Hematopoietic multipotent progenitor cell treated with erythropoietin and hydrocortisone succinate and interleukin-3 and kit ligand, for 17 days (in vitro differentiated cells): Measurements from ENCODE around the gene CNTNAP2.

Experiments
- DNase-seq: peaks from one replicate; pipeline ENCODE4 v3.0.0-alpha.2; 2015; ENCODE audit warnings: low spot score

Gene CNTNAP2

DNA sequence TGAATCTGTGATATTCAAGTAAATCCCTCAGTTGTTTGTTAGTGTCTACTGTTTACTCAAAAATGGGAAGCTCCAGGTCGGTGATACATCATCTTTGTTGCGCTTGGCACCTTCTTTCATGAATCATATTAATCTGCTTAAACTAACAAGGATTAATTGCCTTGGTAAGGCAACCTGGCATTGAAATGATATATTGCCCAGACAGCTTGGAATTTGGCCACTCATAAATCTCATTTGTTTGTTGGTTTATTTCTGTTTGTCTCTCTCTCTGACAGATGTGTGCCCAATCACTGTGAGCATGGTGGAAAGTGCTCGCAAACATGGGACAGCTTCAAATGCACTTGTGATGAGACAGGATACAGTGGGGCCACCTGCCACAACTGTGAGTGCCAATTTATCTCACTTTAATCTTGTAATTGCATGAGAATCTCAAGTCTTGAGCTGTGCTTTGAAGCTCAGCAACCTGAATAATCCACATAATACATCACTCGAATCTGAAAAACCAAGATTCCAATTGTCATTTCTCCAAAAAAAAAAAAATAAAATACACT is 1369.1 kb downstream of the CNTNAP2 start:
- no peak for DNase-seq

DNA sequence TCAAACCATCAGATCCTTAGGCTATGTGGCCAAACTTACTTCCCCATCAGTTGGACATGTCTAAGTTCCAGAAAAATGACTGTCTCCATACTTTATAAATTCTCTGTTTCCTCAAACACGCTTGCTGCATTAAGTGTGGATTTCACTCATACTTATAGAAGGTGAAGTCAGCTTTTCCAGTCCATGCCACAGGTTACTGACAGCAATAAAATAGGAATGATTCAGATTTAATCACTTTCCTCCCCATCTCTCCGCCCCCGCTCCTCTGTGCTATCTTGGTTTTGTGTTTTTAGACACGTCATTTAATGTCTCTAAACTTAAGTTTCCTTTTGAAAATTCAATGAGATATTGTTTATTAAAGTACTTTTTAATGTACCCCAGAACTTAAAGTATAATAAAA is 1376.0 kb downstream of the CNTNAP2 start:
- DNase-seq, result no peak

DNA sequence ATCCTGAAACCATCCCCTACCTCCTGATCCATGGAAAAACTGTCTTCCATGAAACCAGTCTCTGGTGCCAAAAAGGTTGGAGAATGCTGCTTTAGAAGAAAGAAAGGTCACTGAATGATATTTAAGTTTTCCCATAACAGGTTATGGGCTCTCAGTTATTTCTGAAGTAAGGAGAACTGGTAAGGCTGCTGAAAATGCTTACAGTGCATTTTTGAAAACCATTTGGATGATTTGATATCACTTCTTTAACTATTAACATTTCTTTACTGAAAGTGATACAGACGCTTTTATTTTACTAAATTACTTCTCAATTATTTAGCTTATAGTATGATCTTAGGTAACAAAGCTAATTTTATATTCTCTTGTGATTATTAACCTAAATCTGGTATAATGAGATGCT is 1379.6 kb downstream of the CNTNAP2 start:
- DNase-seq, result no peak

DNA sequence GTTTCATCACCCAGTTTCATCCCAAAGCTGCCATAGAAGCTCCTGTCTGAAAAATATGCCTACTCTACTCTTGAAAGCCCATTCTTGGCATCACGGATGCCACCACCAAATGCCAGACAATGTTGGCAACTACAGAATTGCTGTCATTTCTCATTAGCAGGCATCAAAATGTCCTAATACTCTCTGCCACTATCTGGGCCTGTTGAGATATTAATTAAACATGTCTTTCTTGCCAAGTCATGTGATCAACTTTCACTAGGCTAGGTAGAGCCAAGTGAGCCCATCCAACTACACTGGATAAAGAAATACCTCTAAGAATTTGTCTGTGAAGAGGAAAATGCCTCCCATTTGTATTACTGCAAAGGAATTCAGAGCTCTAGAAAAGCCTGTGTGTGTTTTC is 1380.6 kb downstream of the CNTNAP2 start:
- DNase-seq, result no peak

DNA sequence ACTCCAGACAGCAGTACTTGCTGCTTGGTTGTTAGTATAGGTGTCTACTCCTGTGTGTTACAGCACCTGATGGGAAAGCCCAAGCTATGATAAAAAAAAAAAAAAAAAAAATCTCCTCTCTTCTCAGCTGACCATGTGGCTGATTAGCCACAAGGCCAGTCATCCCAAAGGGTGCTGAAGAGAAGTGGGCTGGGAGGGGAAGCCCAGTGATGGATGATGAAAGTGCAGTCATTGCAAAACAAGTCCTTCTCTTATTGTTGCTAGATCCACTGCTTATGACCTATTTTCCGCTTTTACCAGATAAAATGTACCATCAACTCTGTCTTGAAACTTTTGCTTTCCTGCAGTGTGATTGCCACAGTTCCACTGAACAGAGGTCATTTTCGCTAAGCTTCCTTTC is 1381.5 kb downstream of the CNTNAP2 start:
- DNase-seq, result no peak

DNA sequence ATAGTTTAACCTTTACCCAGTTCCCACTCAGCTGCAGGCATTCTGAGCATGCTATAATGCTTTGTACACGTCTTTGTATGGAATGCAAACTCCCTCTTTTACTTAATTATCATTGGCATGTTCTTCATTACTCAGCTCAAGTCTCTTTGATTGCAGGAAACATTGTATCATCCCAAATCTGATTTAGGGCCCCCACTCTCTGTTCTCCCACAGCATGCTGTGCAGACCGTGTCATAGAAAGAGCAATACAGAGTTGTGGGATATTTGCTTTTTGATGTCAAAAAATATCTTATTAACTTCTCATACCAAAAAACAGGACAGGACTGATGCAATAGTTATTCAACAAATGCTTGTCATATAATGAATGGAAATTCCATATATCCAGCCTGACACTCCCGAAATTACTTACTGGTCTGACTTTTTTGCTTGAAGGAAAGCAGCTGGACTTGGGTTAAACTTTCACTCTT is 1392.5 kb downstream of the CNTNAP2 start:
- no peak for DNase-seq

DNA sequence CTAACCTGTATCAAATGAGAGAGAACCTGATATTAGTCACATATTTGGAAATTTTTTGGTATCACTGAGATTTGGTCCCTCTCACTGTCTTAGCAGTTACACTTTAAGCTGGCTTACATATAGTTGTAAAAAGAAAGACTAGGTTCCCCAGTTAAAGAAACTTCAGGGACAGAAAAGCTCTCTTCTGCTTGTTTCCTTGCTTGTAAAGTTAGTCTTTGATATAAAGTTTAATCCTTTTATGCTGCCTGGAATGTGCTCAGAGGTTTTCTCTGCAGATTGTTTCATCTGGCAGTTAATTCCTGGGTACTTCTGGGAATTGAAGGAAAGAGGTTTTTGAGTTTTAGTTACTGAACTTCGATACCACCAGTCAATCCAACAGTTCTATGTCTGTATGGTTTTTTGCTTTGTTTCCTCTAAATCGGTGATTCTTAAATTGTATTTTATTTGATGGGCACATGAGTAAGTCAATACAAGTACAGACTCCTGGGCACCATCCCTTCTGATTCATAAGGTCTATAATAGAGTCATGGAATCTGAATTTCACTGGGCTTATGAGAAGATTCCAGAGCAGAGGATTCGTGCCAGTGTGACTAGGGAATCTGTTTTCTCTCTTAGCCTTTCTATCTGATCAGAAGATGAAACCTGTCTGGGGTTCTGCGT is 1393.1 kb downstream of the CNTNAP2 start:
- DNase-seq, result no peak

DNA sequence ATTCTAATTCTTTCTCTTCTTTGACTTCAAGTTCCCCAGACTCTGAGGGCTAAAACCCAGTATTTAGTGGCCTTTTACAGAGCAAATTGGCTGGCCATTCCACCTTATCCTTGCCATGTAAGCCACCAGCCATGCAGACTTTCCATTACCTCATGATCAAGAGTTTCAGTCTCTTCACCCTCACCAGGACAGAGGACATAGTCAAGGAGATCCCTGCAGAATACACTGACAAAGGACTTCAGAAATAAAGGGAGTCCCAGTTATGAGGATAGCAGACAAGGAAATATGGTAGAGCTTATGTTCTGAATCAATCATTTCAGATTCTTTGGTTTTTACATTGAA is 1393.6 kb downstream of the CNTNAP2 start:
- DNase-seq, result no peak

DNA sequence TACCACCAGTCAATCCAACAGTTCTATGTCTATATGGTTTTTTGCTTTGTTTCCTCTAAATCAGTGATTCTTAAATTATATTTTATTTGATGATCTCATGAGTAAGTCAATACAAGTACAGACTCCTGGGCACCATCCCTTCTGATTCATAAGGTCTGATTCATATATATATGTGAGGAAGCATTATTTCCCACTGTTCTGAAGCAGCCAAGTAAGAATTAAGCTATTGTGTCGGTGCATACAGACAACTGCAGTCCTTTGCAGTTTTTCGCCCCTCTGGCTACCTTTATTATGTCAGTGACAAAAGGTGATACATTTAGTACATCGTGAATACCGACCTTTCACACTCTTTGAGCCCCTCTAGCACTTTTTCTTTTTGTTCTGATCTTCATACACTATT is 1394.3 kb downstream of the CNTNAP2 start:
- DNase-seq, result no peak

DNA sequence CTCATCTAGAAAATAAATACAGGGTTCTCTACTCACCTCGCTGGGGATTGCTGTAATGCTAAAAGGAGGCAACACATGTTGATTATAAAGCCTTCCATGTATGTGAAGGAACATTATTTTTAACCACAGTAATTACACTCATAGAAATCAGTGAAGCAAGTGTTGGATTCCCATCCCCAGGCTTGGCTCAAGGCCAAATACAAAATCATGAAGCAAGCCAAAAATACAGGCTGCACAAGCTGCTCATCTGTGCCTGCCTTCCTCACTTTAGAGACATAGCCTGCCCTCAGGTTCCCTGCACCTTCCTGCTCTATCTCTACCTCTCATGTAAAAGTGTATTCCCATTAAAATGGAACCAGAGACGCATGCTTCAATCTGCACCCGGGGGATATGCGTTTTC is 1396.8 kb downstream of the CNTNAP2 start:
- DNase-seq, result no peak

DNA sequence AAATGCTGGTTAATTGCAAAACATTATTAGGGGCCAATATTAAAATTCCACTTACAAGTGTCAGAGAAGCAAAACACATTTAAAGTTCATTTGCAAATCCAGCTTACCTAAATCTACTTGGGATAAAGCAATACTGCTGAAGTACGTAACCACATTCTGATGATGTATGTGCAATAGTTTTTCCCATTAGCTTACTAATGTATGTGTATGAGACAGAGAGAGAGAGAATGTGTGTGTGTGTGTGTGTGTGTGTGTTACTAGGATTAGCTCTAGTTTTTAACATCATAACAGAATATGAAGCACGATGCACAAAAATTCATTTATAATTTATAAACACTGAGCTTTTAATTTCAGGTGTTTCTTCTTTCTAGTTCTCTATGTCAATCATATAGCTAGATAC is 1399.8 kb downstream of the CNTNAP2 start:
- DNase-seq, result no peak

DNA sequence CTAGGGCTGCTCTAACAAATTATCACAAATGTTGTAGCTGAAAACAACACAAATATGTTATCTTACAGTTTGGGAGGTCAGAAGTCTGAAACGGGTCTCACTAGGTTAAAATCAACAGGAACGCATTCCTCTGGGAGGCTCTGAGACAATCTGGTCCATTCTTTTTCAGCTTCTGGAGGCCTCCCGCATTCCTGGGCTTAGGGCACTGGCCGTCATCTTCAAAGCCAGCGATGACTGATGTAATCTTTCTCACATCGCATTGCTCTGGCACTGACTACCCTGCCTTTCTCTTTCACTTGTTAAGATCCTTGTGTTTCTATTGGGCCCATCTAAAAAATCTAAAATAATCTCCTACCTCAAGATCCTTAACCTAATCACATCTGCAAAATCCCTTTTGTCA is 1402.5 kb downstream of the CNTNAP2 start:
- no peak for DNase-seq

DNA sequence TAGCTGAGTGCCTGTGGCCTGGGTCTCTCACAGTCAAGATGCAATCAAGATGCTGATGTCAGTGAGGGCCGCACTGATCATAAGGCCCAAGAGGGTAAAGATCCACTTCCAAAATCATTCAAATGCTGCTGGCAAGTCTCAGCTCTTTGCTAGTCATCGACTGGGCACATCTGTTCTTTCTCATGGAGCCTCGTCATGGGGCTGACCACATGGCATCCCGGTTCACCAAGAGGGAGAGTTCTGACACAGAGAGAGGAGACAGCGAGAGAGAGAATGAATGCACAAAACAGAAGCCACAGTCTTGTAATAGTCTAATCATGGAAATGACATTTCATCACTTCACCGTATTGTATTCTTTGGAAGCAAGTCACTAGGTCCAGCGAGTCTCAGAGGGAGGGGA is 1406.5 kb downstream of the CNTNAP2 start:
- no peak for DNase-seq

DNA sequence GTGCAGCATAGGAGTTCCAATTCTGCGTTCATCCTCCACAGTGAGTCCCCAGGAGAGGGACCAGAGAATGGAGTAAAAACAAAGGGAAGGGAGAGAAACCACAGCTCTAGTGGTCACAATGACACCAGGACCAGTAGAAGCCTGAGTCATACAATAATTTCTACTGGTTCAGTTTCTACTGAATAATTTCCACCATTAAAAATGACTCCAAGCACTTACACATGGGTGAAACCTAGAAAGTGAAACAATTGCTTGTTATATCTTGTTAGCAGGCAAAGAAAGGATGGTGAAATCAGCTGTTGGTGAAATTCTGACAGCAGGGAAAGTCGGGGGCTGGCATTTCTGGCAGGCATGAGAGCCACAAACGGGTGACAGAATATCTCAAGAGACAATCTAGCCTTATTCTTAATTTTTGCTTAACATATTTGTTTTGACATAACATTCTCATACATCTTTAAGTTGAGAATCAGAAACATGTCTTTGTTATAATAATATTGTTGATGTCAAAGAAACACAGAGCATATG is 1408.2 kb downstream of the CNTNAP2 start:
- DNase-seq, result no peak

DNA sequence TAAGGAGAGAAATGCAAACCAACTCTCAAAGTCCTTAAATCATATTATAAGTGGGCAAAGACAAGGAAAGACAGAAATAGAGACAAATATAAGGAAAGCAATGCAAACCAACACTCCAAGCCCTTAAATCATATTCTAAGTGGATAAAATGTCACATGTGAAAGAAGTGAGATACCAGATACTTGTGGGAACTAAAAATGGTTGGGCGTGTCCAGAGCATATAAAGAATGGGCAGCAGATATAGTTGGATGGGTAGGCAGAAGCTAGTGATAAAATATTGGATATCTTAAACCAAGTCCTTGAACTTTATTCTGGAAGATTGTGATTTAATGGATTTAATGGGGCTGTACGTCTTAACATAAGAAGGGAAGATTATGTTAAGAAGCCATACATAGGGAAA is 1408.7 kb downstream of the CNTNAP2 start:
- DNase-seq, result no peak

DNA sequence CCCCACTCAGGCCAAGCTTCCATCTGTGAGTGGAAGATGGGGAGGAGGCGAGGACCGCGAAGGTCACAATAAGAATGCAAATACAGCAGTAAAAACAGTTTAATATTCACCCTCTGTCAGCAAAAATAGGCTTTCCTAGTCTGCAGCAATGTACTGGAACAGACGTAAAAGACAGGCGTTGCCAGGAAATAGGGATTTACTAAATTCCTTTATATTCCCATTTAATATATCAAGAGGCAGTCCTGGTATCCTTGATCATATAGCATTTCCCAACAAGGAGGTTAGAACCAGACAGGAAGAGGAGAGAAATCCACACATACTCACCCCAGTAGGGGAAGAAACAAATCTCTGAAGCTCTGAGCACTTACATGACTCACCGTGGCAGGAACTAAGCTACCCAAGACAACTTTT is 1419.1 kb downstream of the CNTNAP2 start:
- no peak for DNase-seq

DNA sequence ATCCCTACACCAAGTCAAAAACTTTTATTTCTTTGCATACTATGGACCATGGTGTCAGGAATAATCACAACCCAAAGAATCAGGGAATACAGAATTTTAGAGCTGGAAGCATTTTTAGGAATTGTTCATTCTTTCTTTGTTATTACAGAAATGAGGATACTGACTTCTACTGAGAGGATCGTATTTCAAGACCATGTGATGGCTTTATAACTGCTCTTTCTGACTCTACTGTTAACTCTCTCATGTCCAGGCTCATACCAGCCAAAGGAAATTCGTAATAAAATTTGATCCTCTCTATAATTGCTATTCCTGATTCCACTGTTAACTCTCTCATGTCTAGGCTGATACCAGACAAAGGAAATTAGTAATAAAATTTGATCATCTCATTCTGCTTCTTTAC is 1423.1 kb downstream of the CNTNAP2 start:
- no peak for DNase-seq

DNA sequence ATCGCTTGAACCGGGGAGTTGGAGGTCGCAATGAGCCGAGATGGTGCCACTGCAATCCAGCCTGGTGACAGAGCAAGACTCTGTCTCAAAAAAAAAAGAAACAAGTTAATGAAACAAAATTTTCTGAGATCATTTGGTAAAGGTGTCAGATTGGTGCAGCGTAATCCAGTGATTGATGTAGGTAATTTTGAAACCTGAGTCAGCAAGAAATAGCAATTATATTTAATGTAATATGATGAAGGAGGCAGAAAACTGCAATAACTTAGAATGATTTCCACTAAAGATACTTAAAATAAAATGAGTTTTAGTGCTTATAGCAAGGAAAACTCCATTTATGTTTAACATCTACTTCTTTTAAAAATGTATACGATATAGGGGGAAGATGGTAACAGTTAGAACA is 1424.1 kb downstream of the CNTNAP2 start:
- no peak for DNase-seq

DNA sequence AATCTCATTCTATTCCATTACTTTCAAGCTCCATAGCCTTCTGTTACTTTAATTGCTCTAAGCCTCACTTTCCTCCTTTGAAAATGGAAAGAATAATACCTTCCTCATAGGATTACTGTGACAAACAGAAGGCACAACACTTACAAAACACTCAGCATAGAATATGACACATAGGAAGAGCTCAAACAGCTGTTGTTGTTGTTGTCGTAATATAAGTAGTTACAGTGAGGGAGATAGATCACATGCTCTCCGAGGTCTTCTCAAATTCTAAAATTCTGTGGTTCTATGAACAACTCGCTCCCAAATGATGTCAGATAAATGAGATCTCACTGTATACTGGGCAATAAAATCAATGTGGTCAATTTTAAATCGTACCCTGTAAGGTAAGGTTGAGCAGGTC is 1424.7 kb downstream of the CNTNAP2 start:
- DNase-seq, result no peak

DNA sequence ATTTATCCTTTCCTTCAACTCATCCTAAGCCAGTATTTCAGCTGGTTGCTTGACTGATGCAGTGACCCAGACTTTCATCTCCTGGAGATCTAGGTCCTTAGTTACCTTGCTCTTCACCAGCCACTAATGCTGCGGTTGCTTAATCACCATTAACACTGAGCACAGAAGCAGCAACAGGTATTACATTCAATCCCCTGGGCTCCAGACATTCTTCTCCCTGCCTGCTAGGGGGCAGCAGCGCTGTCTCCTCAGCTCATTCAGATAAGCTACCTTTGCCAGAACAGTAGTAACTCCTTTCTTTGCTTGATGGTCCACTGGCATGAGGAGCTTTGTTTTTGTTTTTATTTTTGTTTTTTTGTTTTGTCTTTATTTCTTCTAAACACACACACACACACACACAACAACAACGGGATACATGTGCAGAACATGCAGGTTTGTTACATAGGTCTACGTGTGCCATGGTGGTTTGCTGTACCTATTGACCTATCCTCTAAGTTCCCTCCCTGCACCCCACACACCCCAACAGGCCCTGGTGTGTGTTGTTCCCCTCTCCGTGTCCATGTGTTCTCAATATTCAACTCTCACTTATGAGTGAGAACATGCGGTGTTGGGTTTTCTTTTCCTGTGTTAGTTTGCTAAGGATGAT is 1430.8 kb downstream of the CNTNAP2 start:
- no peak for DNase-seq

DNA sequence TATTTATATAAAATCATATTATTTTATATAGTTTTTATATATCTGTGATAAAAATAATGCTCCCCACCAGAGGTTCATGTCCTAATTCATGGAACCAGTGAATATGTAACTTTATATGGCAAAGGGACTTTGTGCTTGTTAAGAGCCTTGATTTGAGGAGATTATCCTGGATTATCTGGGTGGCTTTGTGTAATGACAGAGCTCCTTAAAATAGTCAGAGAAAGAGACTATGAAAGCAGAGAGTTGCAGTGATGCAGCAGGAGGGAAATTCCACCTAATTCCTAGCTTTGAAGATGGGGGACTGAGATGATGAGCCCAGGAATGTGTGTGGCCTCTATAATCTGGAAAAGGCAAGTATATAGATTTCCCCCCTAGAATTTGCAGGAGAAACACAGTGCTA is 1439.7 kb downstream of the CNTNAP2 start:
- no peak for DNase-seq

DNA sequence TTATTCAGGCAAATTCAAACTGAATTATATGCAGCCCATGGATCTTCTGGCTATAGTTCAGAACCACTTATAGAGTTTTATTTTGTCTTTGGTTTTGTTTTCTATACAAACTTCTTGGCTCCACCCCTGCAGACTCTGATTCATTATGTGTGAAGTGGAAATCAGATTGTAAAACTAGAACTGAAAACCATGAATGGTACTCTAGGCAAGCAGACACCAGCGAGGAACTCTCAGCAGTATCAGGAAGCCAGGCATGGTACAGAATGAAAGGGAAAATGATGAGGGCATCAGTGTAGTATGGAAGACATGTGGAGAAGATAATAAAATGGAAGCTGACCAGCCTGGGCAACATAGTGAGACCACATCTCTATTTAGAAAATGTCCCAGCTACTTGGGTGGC is 1447.1 kb downstream of the CNTNAP2 start:
- DNase-seq, result no peak

DNA sequence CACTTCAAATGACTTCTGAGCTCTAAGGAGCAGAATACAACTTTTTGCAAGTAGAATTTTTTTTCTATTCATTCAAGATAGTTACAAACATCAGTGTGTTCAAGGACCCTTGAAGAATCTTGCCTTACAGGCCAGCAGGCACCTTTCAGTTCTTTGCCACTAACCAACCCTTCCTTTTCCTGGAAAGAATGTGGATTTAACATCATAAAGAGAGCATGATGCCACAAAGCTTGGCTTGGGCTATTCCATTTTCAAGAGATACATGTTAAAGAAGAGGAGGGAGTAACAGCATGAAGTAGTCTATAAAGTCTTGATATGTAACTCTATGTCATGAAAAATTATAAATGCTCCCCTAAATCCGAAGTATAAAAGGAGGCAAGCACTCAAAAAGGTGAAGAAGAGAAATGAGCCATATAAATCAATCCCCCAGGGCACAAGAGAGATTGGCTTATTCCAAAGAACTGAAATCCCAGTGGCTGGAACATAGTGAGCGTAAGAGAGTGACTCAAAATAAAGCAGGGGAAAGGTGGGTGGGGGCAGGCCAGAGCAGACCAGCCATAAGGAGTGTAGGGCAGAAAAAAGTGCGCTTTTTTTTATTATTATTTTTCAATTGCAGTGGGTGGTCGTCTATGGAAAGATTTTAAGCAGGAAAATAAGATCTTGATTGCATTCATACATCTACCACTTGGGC is 1448.3 kb downstream of the CNTNAP2 start:
- no peak for DNase-seq
